ENCODE measurements around the gene ADK.

DNA sequence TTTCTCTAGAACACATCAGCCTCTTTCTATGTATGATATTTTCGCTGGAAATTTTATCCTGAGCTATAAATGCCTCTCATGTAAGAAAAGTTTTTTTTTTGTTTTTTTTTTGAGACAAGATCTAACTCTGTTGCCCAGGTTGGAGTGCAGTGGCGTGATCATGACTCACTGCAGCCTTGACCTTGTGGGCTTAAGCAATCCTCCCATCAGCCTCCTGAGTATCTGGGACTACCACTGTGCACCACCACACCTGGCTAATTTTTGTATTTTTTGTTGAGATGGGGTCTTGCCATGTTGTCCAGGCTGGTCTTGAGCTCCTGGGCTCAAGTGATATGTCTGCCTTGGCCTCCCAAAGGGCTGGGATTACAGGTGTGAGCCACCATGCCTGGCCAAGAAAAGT, 80.4 kb downstream of the ADK start:
- TF ChIP-seq, protein P1, sequence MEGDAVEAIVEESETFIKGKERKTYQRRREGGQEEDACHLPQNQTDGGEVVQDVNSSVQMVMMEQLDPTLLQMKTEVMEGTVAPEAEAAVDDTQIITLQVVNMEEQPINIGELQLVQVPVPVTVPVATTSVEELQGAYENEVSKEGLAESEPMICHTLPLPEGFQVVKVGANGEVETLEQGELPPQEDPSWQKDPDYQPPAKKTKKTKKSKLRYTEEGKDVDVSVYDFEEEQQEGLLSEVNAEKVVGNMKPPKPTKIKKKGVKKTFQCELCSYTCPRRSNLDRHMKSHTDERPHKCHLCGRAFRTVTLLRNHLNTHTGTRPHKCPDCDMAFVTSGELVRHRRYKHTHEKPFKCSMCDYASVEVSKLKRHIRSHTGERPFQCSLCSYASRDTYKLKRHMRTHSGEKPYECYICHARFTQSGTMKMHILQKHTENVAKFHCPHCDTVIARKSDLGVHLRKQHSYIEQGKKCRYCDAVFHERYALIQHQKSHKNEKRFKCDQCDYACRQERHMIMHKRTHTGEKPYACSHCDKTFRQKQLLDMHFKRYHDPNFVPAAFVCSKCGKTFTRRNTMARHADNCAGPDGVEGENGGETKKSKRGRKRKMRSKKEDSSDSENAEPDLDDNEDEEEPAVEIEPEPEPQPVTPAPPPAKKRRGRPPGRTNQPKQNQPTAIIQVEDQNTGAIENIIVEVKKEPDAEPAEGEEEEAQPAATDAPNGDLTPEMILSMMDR (IDR thresholded peaks at IDR 0.05 in 8 of 11, conservative IDR thresholded peaks at IDR 0.05 in 3 of 11): no peak
- no peak for TF ChIP-seq POLR2AphosphoS5 (IDR thresholded peaks at IDR 0.05)
- TF ChIP-seq POLR2A (IDR thresholded peaks at IDR 0.05): no peak
